ENCODE data around the gene ZNF420. TPM values are rescaled to one million over a fixed set of nuclear protein-coding genes. Genes with fewer than 3 reads are reported as not detected.
"Not testable (repeated sequence)": the region's sequence is repeated elsewhere in the genome, so short reads cannot be mapped to it uniquely, and the experiment has no call there.

ZNF420 gene
- total RNA-seq (2014; rRNA removed; shearing (Covaris generic); ENCODE audit: low replicate concordance): 6.2 and 14.6 TPM in 2 replicates

DNA sequence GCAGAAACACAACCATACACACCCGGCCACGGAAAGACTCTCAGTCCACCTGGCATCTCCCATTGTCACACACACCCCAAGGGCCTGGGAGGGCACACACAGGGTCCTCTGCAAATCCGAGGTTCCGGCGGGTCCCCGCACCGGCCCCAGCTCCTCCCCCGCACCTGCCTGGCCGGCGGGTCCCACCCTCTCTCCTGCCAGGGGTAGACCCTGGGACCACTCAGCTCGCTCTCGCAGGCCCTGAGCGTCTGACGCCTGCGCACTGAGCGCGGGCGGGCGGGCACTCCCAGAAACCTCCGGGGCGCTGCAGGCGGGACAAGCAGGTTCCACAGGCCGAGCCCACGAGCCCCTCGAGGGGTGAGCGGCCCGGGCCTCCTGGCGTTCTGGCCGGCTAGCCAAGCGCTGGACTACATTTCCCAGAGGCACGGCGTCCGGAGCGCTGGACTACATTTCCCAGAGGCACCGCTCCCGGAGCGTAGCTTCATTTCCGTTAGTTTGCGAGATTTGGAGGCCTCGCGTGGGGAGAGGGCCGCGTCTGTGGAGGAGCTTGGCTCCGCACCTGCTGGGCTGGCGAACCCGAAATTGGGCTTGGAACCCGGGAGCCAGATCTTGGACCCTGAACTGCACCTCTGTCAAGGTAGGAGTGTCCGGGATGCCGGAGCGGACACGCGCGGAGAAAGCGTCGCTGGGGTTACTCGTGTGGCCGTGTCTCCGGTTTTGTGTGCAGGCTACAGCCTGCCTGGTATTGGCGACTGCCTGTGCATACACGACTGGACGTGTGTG, at the start of gene ZNF420:
Gene ZNF420, plus strand, starts transcription at position 500 of the 783 bp plus-strand sequence. CDS start 10,686 bp downstream, outside the sequence.
- in situ Hi-C loops (cut with HindIII; ENCODE audit: low pct_unique_long_range_greater_than_20kb, low sequenced_read_pairs): no loop called here
- DNase-seq (ENCODE audit: low read depth): peak; percentile 96

DNA sequence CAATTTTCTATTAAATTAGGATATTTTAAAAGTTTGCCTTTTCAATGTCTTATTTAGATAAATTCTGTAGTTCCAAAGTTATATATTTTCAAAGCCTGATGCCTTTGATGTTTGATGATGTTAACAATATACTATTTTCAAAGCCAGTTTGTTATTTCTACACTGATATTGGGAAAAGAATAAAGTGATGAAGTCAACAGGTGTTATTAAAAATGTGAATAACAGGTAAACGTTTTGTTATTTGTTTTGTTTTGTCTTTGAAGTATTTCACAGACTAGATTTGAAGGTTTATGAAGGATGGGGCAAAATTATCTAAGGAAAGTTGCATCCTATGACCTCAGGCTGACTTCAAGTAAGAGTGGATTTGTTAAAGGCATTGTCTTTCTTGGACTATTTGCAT, 33.1 kb upstream of the ZNF420 start:
- in situ Hi-C loops (cut with HindIII; ENCODE audit: low pct_unique_long_range_greater_than_20kb, low sequenced_read_pairs): no loop called here

DNA sequence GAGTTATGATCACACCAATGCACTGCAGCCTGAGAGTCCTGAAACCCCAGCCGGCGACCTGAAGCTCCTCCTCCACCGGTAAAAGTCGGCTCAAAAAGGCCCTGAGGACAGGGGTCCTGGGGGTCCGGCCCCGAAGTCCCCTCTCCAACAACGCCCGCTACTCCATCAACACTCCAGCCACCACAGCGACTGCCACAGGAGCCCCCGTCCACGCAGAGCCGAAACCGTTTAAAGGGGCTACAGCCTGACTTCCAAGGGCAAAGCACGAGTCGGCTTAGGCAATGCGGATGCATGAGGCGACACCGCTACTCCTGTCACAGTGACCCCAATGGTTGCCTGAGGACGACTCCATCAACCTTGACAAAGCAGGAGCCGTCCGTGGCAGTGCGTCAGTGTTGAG, 22.9 kb upstream of the ZNF420 start:
- in situ Hi-C loops (cut with HindIII; ENCODE audit: low pct_unique_long_range_greater_than_20kb, low sequenced_read_pairs): no loop called here
- DNase-seq (ENCODE audit: low read depth): no peak

More for the DNA sequence above, 33.1 kb upstream of the ZNF420 start:
- no peak for DNase-seq (ENCODE audit: low read depth)

DNA sequence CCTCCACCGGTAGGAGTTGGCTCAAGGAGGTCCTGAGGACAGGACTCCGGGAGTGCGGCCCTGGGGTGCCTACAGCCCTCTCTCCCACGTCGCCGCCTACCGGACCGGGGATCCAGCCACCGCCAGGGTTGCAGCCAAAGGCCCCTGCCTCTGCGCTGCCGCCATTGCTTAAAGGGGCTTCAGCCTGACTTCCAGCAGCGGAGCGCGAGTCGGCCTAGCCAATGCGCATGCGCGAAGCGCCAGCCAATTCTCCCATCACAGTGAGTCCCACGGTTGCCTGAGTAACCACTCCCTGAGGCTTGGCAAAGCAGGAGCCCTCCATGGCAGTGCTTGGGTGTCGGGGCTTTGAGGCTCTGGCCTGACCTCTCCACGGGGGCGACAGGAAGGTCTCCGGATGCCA, 21.5 kb upstream of the ZNF420 start:
- in situ Hi-C loops (cut with HindIII; ENCODE audit: low pct_unique_long_range_greater_than_20kb, low sequenced_read_pairs): no loop called here
- no peak for DNase-seq (ENCODE audit: low read depth)

DNA sequence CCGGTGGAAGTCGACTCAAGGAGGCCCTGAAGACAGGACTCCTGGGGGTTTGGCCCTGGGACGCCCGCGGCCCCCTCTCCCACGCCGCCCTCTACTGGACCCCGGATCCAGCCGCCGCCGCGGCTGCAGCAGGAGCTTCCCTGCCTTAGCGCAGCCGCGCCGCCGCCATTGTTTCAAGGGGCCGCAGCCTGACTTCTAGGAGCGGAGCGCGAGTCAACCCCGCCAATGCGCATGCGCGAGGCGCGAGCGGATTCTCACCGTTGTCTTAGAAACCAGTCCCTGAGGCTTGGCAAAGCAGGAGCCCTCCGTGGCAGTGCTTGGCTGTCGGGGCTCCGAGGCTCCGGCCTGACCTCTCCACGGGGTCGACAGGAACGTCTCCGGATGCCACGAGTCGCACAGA, 19.1 kb upstream of the ZNF420 start:
- DNase-seq (ENCODE audit: low read depth): no peak
- in situ Hi-C loops (cut with HindIII; ENCODE audit: low pct_unique_long_range_greater_than_20kb, low sequenced_read_pairs): no loop called here

DNA sequence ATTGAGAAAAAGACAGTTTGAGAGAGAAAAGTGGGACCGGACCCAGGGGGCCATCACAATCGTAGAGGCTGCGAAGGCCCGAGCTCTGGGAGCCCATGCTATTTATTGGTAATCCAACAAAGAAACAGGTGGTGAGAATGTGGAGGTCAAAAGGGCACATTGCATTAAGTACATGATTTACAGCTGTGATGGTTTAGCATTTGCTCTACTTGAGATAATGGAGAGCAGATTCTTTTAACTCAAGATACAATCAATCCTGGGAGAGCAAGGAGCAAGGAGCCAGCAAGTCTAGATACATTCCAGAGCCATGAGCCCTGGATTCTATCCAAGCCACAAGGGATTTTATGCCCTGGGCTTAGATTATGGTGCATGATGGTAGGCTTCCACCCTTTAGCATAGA, 13.3 kb upstream of the ZNF420 start:
- DNase-seq (ENCODE audit: low read depth); in situ Hi-C loops (cut with HindIII; ENCODE audit: low pct_unique_long_range_greater_than_20kb, low sequenced_read_pairs): not testable (repeated sequence)

DNA sequence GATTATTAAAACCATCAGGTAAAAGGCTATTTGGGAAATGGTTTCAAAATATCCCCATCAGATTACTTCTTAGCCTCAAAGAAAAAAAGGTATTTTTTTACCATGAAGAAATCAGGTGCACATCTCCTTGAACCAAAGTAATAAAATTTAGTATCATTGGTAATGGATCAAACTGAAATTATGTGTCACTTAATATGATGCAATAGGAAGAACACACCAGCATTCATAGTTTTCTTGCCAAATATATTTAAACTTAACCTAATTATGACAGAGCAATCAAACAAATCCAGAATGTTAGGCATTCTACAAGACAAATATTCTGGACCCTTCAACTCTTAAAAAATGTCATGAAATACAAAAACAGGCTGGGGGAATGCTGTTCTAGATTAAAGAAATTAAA, 4.1 kb upstream of the ZNF420 start:
- no peak for DNase-seq (ENCODE audit: low read depth)
- in situ Hi-C loops (cut with HindIII; ENCODE audit: low pct_unique_long_range_greater_than_20kb, low sequenced_read_pairs): no loop called here

DNA sequence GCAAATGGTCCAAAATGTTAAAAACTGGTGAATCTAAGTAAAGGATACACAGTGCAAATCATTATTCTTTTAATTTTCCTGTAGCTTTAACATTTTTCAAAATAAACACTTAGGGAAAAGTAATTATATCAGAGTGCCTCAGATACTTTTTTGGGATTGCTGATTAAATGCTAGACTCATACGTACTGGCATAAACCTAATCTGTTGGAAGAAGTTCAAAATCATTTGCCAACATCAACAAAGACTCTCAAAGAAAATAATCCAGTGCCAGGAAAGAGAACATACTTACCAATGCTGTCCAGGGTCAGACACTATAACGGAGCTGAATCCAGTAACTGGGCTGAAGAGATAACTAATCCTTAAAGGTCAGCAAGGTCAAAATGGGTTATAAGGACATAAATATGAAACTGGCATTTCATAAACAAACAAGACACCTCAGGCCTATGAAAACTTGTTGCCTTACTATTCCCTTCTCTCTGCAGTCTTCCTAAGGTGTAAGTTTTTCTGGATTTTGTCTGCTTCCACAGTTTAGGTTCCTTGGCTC, 3.3 kb upstream of the ZNF420 start:
- in situ Hi-C loops (cut with HindIII; ENCODE audit: low pct_unique_long_range_greater_than_20kb, low sequenced_read_pairs): no loop called here
- no peak for DNase-seq (ENCODE audit: low read depth)

DNA sequence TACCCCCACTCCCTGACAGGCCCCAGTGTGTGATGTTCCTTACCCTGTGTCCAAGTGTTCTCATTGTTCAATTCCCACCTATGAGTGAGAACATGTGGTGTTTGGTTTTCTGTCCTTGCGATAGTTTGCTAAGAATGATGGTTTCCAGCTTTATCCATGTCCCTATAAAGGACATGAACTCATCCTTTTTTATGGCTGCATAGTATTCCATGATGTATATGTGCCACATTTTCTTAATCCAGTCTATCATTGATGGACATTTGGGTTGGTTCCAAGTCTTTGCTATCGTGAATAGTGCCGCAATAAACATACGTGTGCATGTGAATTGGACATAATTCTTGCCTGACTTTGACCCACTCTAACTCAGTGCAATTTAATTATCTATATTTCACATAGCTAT, 1.7 kb upstream of the ZNF420 start:
- DNase-seq (ENCODE audit: low read depth); in situ Hi-C loops (cut with HindIII; ENCODE audit: low pct_unique_long_range_greater_than_20kb, low sequenced_read_pairs): not testable (repeated sequence)

DNA sequence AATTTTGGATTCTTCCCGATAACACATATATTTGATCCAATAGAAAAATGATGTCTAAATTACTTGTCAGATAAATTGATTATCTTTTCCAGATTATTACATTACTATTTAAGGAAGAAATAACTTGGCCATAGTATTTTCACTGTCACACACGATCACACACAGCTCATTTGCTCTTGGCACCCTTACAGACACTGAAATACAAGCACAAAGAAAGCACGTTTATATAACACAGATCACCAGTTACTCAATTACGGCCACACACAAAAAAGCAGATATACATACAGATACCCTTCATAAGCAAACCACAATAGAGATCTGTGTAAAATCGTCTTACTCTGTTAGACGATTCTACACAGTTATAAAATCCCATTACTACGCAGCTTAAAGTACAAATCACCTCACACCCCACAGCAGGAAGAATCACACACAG, 716 bp upstream of the ZNF420 start:
- no peak for DNase-seq (ENCODE audit: low read depth)
- in situ Hi-C loops (cut with HindIII; ENCODE audit: low pct_unique_long_range_greater_than_20kb, low sequenced_read_pairs): no loop called here

DNA sequence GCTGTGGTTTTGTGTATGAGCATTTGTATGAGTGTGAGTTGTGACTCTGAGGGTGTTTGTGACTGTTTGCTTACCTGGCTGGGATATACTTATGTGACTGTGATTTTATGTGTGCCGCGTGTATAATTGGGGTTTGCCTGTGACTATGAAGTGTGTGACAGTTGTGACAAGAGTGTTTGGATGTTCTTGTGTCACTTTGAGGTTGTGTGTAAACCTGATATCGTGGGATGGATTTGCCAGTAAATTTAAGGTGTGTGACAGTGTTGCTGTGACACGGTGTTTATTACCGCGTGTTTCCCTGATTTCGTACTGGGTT, 442 bp downstream of the ZNF420 start:
- DNase-seq (ENCODE audit: low read depth): no peak
- in situ Hi-C loops (cut with HindIII; ENCODE audit: low pct_unique_long_range_greater_than_20kb, low sequenced_read_pairs): no loop called here

DNA sequence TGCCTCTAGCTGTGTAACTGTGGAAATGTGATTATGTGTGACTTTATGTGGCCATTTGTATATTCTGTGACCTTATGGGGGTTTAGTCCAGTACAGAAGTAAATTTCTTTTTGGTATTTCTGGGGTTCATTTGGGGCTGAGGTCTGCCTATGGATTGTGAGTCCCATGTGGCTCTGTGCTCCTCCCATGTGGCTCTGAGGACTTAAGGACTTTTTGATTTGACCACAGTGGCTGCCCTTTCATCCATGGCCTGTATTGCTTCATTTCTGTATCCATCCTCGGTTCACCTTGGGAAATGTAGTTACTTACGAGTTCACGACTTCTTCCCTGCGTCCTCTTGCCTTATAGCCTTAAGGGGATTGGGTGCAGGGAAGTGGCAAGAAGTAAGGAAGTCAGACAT, 1.0 kb downstream of the ZNF420 start:
- peak; percentile 10 for DNase-seq (ENCODE audit: low read depth)
- in situ Hi-C loops (cut with HindIII; ENCODE audit: low pct_unique_long_range_greater_than_20kb, low sequenced_read_pairs): no loop called here

DNA sequence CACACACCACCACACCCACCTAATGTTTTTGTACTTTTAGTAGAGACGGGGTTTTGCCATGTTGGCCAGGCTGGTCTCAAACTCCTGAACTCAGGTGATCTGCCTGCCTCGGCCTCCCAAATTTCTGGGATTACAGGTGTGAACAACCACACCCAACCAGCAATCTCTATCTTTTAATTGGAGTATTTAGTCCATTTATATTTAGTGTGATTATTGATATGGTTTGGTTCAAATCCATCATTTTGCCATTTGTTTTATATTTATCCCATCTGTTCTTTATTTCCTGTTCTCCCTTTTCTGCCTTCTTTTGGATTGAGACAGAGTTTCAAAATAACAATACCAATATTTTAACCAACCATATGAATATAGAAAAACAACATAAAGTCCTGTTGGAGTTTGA, 4.1 kb downstream of the ZNF420 start:
- in situ Hi-C loops (cut with HindIII; ENCODE audit: low pct_unique_long_range_greater_than_20kb, low sequenced_read_pairs): no loop called here

DNA sequence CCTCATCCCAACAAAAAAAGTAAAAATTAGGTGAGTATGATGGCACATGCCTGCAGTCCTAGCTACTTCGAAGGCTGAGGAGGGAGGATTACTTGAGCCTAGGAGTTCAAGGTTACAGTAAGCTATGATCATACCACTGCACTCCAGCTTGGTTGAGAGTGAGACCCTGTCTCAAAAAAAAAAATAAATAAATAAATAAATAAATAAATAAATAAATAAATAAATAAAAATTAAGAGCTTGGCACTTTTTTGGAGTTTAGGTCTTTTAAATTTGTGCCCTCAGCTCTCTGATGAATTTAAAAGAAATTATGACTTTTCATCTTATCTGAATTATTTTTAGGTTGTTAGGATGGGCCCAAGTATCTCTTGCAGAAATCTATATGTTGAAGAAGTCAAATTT, 8.9 kb downstream of the ZNF420 start:
- in situ Hi-C loops (cut with HindIII; ENCODE audit: low pct_unique_long_range_greater_than_20kb, low sequenced_read_pairs): no loop called here
- no peak for DNase-seq (ENCODE audit: low read depth)

More for the DNA sequence above, 4.1 kb downstream of the ZNF420 start:
- no peak for DNase-seq (ENCODE audit: low read depth)

DNA sequence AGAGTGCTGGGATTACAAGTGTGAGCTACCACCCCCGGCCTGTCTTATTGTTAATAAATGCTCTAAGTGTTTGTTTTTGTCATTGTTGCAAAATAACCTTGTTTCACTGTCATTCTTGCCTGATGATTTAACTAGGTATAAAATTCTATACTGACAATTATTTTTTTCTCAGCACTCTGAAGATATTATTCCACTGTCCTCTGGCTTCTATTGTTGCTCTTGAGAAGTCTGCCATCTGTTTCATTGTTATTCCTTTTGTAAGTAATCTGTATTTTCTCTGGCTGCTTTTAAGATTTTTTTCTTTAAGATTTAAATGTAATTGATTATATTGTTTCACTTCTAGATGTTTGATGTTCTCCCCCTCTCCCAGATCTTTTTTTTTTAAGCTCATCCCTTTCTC, 17.6 kb downstream of the ZNF420 start:
- DNase-seq (ENCODE audit: low read depth): no peak

DNA sequence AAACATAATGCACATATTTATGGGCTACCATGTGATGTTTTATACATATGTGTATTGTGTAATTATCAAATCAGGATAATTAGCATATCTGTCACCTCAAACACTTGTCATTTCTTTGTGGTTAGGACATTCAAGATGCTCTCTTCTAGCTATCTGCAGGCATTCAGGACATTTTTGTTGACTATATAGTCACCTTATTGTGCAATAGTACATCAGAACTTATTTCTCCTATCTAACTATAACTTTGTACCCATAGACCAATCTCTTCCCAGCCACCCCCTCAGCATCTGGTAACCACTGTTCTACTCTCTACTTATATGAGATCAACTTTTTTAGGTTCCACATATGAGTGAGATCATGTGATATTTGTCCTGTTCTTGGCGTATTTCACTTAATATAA, 20.3 kb downstream of the ZNF420 start:
- in situ Hi-C loops (cut with HindIII; ENCODE audit: low pct_unique_long_range_greater_than_20kb, low sequenced_read_pairs): no loop called here
- no peak for DNase-seq (ENCODE audit: low read depth)

More for the DNA sequence above, 17.6 kb downstream of the ZNF420 start:
- in situ Hi-C loops (cut with HindIII; ENCODE audit: low pct_unique_long_range_greater_than_20kb, low sequenced_read_pairs): no loop called here

DNA sequence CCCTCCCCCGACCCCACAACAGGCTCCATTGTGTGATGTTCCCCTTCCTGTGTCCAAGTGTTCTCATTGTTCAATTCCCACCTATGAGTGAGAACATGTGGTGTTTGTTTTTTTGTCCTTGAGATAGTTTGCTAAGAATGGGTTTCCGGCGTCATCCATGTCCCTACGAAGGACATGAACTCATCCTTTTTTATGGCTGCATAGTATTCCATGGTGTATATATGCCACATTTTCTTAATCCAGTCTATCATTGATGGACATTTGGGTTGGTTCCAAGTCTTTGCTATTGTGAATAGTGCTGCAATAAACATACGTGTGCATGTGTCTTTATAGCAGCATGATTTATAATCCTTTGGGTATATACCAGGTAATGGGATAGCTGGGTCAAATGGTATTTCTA, 25.9 kb downstream of the ZNF420 start:
- DNase-seq (ENCODE audit: low read depth); in situ Hi-C loops (cut with HindIII; ENCODE audit: low pct_unique_long_range_greater_than_20kb, low sequenced_read_pairs): not testable (repeated sequence)

DNA sequence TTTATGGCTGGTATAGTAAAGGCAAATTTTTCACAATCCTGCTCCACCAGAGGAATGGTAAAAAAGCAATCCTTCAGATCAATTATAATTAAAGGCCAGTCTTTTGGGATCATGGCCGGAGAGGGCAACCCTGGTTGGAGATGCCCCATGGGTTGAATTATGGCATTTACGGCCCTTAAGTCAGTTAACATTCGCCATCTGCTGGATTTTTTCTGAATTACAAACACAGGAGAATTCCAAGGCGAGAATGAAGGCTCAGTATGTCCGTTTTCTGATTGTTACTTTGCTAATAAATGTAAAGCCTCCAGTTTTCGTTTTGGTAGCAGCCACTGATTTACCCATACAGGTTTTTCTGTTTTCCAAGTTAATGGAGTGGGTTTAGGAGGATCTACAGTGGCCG, 33.5 kb downstream of the ZNF420 start:
- DNase-seq (ENCODE audit: low read depth); in situ Hi-C loops (cut with HindIII; ENCODE audit: low pct_unique_long_range_greater_than_20kb, low sequenced_read_pairs): not testable (repeated sequence)

DNA sequence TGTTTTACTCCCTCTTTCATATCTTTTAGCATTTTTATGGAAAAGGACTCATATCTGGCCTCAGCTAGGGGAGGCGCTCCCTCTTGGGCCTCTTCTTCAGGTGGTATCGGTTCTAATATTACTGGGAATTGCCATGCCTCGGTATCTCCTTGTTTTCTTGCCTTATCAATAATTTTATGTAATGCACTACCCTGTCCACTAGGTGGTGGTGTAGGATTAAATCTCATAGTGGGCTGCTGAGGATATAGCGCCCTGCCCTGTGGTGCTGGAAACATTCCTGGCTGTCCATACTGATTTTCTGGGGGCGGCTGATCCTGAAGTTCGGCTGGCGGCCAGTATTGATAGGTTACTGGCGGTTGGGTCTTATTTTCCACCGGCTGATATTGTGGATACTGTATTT, 35.8 kb downstream of the ZNF420 start:
- DNase-seq (ENCODE audit: low read depth): no peak
- in situ Hi-C loops (cut with HindIII; ENCODE audit: low pct_unique_long_range_greater_than_20kb, low sequenced_read_pairs): no loop called here

DNA sequence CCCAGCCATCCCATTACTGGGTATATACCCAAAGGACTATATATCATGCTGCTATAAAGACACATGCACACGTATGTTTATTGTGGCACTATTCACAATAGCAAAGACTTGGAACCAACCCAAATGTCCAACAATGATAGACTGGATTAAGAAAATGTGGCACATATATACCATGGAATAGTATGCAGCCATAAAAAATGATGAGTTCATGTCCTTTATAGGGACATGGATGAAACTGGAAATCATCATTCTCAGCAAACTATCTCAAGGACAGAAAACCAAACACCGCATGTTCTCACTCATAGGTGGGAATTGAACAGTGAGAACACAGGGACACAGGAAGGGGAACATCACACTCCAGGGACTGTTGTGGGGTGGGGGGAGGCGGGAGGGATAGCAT, 43.9 kb downstream of the ZNF420 start:
- in situ Hi-C loops (cut with HindIII; ENCODE audit: low pct_unique_long_range_greater_than_20kb, low sequenced_read_pairs); DNase-seq (ENCODE audit: low read depth): not testable (repeated sequence)
